ENCODE measurements around the gene ATAD5. TPM values are rescaled to one million over a fixed set of nuclear protein-coding genes. Genes with fewer than 3 reads are reported as not detected.
A peak's percentile ranks its signal among the peaks of the same experiment; 100 is the strongest.

ATAD5 gene
- polyA plus RNA-seq, 1 of the 3 experiments (the other 2 are of a cell fraction), result 0.66 TPM

- TF ChIP-seq TAF1 (IDR thresholded peaks at IDR 0.05; ENCODE audit: borderline replicate concordance, low read depth, low read length), result peak; percentile 57; the same call in 1 of the 2 replicates
- TF ChIP-seq SMC3 (IDR thresholded peaks at IDR 0.05; ENCODE audit: low read depth, low read length), result no peak; the same call in 1 of the 2 replicates
- TF ChIP-seq FOSL2 (IDR thresholded peaks at IDR 0.05; ENCODE audit: borderline replicate concordance, low read depth), result no peak
- TF ChIP-seq NFIC (IDR thresholded peaks at IDR 0.05; ENCODE audit: borderline replicate concordance), result no peak
- peak; percentile 64; the same call in 1 of the 2 replicates for TF ChIP-seq GABPA (IDR thresholded peaks at IDR 0.05; ENCODE audit: low read depth)
- peak; percentile 50 for TF ChIP-seq NRF1 (IDR thresholded peaks at IDR 0.05; ENCODE audit: low read depth, low read length)
- TF ChIP-seq TCF12 (IDR thresholded peaks at IDR 0.05), result no peak
- no peak for TF ChIP-seq RFX5 (IDR thresholded peaks at IDR 0.05; ENCODE audit: low read length)
- no peak for TF ChIP-seq GATA2 (CRISPR knock-in tag; IDR thresholded peaks at IDR 0.05)
- TF ChIP-seq USF1 (IDR thresholded peaks at IDR 0.05; ENCODE audit: borderline replicate concordance, low read depth), result no peak
- TF ChIP-seq CTCF (IDR thresholded peaks at IDR 0.05), result peak; percentile 61
- TF ChIP-seq, protein P1, sequence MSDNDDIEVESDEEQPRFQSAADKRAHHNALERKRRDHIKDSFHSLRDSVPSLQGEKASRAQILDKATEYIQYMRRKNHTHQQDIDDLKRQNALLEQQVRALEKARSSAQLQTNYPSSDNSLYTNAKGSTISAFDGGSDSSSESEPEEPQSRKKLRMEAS (IDR thresholded peaks at IDR 0.05; ENCODE audit: low read depth), result peak; percentile 90
- TF ChIP-seq ELF1 (IDR thresholded peaks at IDR 0.05), result no peak
- TF ChIP-seq POLR2AphosphoS5 (IDR thresholded peaks at IDR 0.05; ENCODE audit: low read depth, low read length), result peak; percentile 82
- no peak for TF ChIP-seq CHD2 (IDR thresholded peaks at IDR 0.05; ENCODE audit: low read length, partially characterized antibody)
- no peak for TF ChIP-seq REST (IDR thresholded peaks at IDR 0.05; ENCODE audit: low read depth, low read length)
- TF ChIP-seq YY1 (IDR thresholded peaks at IDR 0.05; ENCODE audit: low read depth), result no peak
These were observed 7.2 kb upstream of the ATAD5 start, which contains the start of gene CRLF3 (continued) for GRCh38 chr17:30824356-30825145.

All from SK-N-SH (cell line).